ENCODE results near the gene FILIP1L. TPM values are rescaled to one million over a fixed set of nuclear protein-coding genes. Genes with fewer than 3 reads are reported as not detected.

The FILIP1L gene
- total and polyA plus RNA-seq, 2 of the 8 experiments (the other 6 are each of a cell fraction or from before 2014, with no cell fraction given), result 0.06 to 0.09 TPM

DNA sequence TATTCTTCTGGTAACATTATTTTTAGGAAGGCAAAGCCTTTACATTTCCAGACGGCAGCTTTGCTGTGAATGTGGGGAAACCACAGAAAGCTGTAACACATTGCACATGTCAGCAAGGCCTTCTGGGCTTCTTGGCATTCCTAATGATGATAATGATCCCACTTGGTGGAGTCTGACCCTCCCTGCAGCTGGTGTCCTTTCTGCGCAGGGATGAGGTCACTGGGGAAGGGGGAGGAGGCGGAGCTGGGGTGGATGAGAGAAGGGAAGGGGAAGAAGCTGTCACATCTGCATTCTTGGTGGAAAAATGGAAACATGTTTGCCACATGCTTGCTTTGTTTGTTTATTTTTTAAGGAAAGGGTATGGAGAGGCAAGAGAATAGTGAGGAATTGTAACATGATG is 68.6 kb downstream of the FILIP1L start:
- H3K4ac ChIP-seq (replicated peaks; ENCODE audit: insufficient read length, low read depth, low read length), result no peak overlapping the region
- H3K4me3 ChIP-seq (ENCODE audit: extremely low read depth in 1 of 4, insufficient read depth in 2 of 4, low read depth in 3 of 4, low read length in 4 of 4), result no peak overlapping the region
- H4K8ac ChIP-seq (ENCODE audit: extremely low read depth, insufficient read depth, low read length), result peak overlapping the region; percentile 45; the same call in 1 of the 2 replicates
- H3K23me2 ChIP-seq (ENCODE audit: low read depth, low read length), result no peaks in the 10 kb centered on the region
- H3K23ac ChIP-seq (ENCODE audit: insufficient read length), result no peak overlapping the region
- H3K9ac ChIP-seq (replicated peaks in 1 of 4; ENCODE audit: extremely low read depth in 1 of 4, low read depth in 3 of 4, low read length in 3 of 4), result no peak overlapping the region
- H3K36me3 ChIP-seq (ENCODE audit: control insufficient read depth in 2 of 4, insufficient read depth in 4 of 4, low read length in 3 of 4), result no peaks in the 10 kb centered on the region
- H3K9me3 ChIP-seq (ENCODE audit: insufficient read depth in 2 of 2, low read depth in 1 of 2, low read length in 1 of 2), result no peaks in the 10 kb centered on the region
- H3K4me2 ChIP-seq (ENCODE audit: insufficient read depth in 1 of 2, low read depth in 2 of 2, low read length in 2 of 2), result no peak overlapping the region
- no peak overlapping the region for H3K14ac ChIP-seq (ENCODE audit: insufficient read length)
- no peaks in the 10 kb centered on the region for H3K27me3 ChIP-seq (replicated peaks in 1 of 4; ENCODE audit: control insufficient read depth in 3 of 4, extremely low read depth in 1 of 4, insufficient read depth in 3 of 4, low read length in 3 of 4)
- ChIA-PET CTCF (ENCODE audit: partially characterized antibody) (interaction anchor here (1.4 to 3.0 kb wide), 4 partner anchors 9 to 24 kb away, joined by 4 to 7 read pairs (median 6); no protein-coding TSS in a partner anchor), POLR2A (ENCODE audit: partially characterized antibody) (interaction anchor here (1.2 kb wide), 1 partner anchor 12 kb away, joined by 3 read pairs; no protein-coding TSS in a partner anchor)
- no peak overlapping the region for H3K18ac ChIP-seq (ENCODE audit: extremely low read depth, low read length)
- H2AFZ ChIP-seq (ENCODE audit: low read length), result no peak overlapping the region
- H3K79me1 ChIP-seq (ENCODE audit: low read depth, low read length), result no peaks in the 10 kb centered on the region
- WGBS, 2 experiments (ENCODE audit: extremely low coverage in 1 of 2, insufficient coverage in 1 of 2, insufficient read length in 1 of 2, insufficient replicate concordance in 2 of 2, low coverage in 1 of 2, low lambda C conversion rate in 2 of 2, missing lambda C conversion rate in 1 of 2), result 88% methylated on average over 3 of the region's 3 CpGs; no CpG with 5 or more reads in 1 of the 2 experiments
- no peak overlapping the region for H2BK120ac ChIP-seq (replicated peaks; ENCODE audit: low read depth, low read length)
- TF ChIP-seq NRF1 (IDR thresholded peaks at IDR 0.05; ENCODE audit: low read depth, low read length) (no peak), JUND (IDR thresholded peaks at IDR 0.05; ENCODE audit: low read length) (0 out of 2 replicates have a peak, but pooled peaks have one; percentile 28)
- no peak overlapping the region for H2AK5ac ChIP-seq (ENCODE audit: low read depth, low read length)
- H2BK20ac ChIP-seq (ENCODE audit: low read length), result no peak overlapping the region
- no peak overlapping the region for H4K91ac ChIP-seq (replicated peaks; ENCODE audit: insufficient read length, low read length)
- H3K27ac ChIP-seq (ENCODE audit: low read depth, low read length), result no peak overlapping the region
- no peaks in the 10 kb centered on the region for H3K79me2 ChIP-seq (ENCODE audit: control insufficient read depth in 1 of 2, insufficient read depth in 2 of 2, low read length in 2 of 2)
- H4K5ac ChIP-seq (ENCODE audit: insufficient read length, low read depth, low read length), result no peak overlapping the region
- peak in 1 of 2 experiments; percentile 13 for DNase-seq (ENCODE audit: low read depth in 1 of 2, low spot score in 2 of 2)
- H4K20me1 ChIP-seq (replicated peaks in 1 of 2; ENCODE audit: control insufficient read depth in 1 of 2, insufficient read depth in 2 of 2, low read length in 2 of 2), result no peaks in the 10 kb centered on the region
- no peak overlapping the region for H3K56ac ChIP-seq (replicated peaks; ENCODE audit: insufficient read length, low read depth, low read length)
- H2BK12ac ChIP-seq (ENCODE audit: low read depth, low read length), result no peak overlapping the region
- H3K4me1 ChIP-seq (replicated peaks in 1 of 4; ENCODE audit: control insufficient read depth in 3 of 4, insufficient read depth in 4 of 4, low read length in 3 of 4), result peaks cover 0 to 6% (median 1%) of the 10 kb centered on the region in 4 experiments; a peak in 2 of 7 replicates
- no peak overlapping the region for H2BK15ac ChIP-seq (ENCODE audit: low read length)
- FAIRE-seq, result peak; percentile 81
- no peak overlapping the region for H2BK5ac ChIP-seq (ENCODE audit: low read depth, low read length)

Data from H1 (cell line).